ENCODE data around the gene RAD54L.
"Not testable (repeated sequence)": the region's sequence is repeated elsewhere in the genome, so short reads cannot be mapped to it uniquely, and the experiment has no call there.

The RAD54L gene

GRCh38 chr1:46285730-46286477 lies 38.3 kb downstream of the RAD54L start:
- no peak for DNase-seq (ENCODE audit: low read depth)

DNA sequence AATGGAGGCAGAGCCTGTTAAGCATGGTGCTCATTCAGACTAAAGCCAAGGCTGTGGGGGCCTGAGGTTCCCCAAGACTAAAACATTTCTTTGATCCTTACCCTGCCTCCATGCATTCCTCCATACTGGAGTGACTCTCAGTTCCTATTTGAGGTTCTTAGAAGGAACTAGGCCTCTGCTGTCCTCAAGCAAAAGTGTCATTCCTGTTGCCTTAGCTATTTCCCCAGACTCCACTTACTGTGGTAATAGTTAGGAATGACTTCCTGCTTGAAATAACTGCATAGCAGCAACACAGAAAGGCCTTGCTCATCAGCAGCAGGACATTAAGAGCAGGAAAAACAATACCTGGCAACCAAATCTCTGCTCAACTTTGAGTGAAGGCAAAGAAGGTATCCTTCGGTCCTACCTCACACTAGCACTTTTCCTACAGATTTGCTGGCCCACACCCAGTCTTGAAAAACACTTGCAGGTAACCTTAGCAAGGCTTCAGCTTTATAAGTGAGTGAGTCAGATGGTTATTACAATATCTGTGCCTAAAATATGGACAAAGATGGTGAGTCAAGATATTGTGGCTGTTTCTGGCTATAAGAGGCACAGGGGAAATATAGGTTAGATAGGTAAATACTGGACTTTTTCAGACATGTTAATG lies 41.0 kb downstream of the RAD54L start:
- DNase-seq (ENCODE audit: low read depth), result peak; percentile 71

DNA sequence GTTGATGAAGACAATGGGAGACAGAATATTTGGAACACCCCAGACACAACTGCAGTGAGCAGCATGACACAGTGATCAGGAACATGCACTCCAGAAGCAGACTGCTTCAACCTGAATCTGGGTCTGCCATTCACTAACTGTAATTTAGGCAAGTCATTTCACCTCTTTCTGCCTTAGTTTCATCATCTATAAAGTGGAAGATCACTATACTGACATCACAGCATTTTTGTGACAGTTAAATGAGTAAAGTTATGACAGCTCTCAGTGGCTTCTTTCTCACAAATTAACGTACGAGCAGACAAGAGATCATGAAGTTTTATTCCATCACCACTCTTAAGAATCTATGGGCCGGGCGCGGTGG lies 41.6 kb downstream of the RAD54L start:
- no peak for DNase-seq (ENCODE audit: low read depth)

DNA sequence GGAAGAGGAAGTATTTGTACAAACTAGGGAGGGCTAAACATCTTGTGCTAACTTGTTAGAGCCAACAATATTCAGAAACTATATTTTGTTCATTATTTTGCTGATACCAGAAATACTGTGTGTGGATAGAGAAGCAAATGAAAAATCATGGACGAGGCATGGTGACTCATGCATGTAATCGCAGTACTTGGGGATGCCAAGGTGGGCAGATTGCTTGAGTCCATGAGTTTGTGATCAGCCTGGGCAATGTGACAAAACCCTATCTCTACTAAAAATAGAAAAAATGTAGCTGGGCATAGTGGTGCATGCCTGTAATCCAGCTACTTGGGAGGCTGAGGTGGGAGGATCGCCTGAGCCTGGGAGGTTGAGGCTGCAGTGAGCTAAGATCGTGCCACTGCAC lies 42.4 kb downstream of the RAD54L start:
- no peak for DNase-seq (ENCODE audit: low read depth)

DNA sequence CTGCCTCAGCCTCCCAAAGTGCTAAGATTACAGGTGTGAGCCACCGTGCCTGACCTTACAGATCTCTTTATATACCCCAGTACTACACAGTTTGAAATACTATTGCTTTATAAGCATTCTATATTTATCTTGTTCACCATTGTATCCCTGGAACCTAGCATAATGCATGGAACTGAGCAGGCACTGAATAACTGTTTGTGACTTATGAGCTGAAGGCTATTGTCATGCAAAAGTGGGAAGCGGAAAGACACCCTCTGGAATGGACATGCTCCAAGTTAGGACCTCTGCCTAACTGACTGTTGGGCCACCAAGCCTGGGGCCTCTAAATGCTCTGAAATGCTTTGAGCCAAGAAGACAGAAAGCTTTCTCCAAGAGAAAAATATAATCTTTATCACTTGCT lies 47.7 kb downstream of the RAD54L start:
- no peak for DNase-seq (ENCODE audit: low read depth)

GRCh38 chr1:46298387-46298786 lies 50.8 kb downstream of the RAD54L start:
- DNase-seq (ENCODE audit: low read depth), result peak; percentile 11

GRCh38 chr1:46300673-46301405 lies 53.3 kb downstream of the RAD54L start:
- DNase-seq (ENCODE audit: low read depth), result peak; percentile 30

DNA sequence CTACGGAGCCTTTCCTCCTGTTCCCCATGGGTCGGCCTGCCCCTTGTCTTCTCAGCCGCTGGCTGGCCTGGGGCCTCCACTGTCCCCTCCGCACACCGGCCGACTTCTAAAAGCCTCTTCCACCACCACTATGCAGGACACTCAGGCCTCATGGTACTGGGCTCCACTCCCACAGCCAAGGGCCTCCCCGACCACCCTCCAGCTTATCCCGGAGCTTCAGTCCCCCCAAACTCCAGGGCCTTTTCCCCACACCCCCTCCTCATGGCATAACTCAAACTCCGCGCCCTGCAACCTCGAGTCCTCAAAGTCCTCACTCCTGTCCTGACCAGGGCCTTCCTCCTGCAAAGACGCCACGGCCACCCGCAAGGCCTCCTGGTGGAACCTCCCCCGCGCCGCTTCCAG lies 53.8 kb downstream of the RAD54L start:
- DNase-seq (ENCODE audit: low read depth), result no peak

- DNase-seq (ENCODE audit: low read depth), result peak; percentile 67
Observed at GRCh38 chr1:46301808-46302640, 54.5 kb downstream of the RAD54L start.

GRCh38 chr1:46302641-46303037 lies 55.1 kb downstream of the RAD54L start:
- peak; percentile 35 for DNase-seq (ENCODE audit: low read depth)

DNA sequence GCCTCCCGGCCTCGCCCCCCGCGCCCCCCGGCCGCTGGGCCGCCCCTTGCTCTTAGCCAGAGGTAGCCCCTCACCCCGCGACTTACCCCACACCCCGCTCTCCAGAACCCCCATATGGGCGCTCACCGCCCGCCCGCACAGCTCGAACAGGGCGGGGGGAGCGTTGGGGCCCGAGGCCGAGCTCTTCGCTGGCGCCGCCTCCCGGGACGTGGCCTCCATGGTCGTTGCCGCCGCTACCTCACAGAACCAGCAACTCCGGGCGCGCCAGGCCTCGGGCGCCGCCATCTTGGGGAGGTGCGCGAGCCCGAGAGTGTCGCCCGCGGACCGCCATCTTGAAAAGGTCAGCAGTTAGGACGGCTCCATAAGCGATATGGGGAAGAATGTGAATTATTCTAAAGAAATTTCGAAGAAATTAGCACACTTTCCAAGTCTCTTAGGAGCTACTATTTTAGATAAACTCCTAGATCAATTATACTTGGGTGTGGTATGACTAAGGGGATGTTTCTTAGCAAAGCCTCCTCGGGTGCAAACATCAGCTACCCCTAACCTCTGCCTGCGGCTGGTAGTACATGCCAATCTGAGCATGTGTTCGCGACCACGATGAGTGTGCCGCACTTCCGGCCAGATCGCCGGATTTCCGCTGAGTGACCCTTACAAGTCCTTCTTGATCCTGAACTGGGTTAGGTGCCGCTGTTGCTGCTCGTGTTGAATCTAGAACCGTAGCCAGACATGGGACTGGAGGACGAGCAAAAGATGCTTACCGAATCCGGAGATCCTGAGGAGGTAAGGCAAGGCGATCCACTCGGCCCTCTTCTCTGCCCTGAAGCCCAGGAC lies 55.7 kb downstream of the RAD54L start, which contains the start of the genes LRRC41 and UQCRH:
Gene LRRC41 (minus strand): TSS at position 579 of the 834 bp plus-strand sequence. CDS start 294 bp downstream, at position 285.
Gene UQCRH (plus strand): TSS at position 661 of the 834 bp plus-strand sequence. CDS start 69 bp downstream, at position 730.
- DNase-seq (ENCODE audit: low read depth), result peak; percentile 98

- DNase-seq (ENCODE audit: low read depth), result no peak
Observed at GRCh38 chr1:46303872-46304326, 56.3 kb downstream of the RAD54L start.

GRCh38 chr1:46306159-46306530 lies 58.6 kb downstream of the RAD54L start:
- DNase-seq (ENCODE audit: low read depth), result no peak

- no peak for DNase-seq (ENCODE audit: low read depth)
Observed at GRCh38 chr1:46309401-46310159, 62.0 kb downstream of the RAD54L start.

- no peak for DNase-seq (ENCODE audit: low read depth)
Observed at GRCh38 chr1:46310321-46310720, 62.8 kb downstream of the RAD54L start.

- peak; percentile 55 for DNase-seq (ENCODE audit: low read depth)
Observed at GRCh38 chr1:46315669-46316403, 68.3 kb downstream of the RAD54L start.

GRCh38 chr1:46317323-46317722 lies 69.8 kb downstream of the RAD54L start:
- DNase-seq (ENCODE audit: low read depth), result no peak

DNA sequence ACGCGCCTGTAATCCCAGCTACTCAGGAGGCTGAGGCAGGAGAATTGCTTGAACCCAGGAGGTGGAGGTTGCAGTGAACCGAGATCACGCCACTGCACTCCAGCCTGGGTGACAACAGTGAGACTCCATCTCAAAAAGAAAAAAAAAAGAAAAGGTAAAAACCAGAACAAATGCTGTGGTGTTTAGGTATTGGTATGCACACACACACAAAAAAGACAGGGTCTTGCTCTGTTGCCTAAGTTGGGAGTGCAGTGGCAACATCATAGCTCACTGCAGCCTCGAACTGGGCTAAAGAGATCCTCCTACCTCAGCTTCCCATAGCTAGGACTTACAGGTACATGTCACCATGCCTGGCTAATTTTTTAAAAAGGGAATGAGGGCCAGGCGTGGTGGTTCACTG lies 71.7 kb downstream of the RAD54L start:
- DNase-seq (ENCODE audit: low read depth), result not testable (repeated sequence)

Data from iris pigment epithelial cell (primary cell).